IMR-90 (cell line): ENCODE results near the gene PPP1R13L.
A peak's percentile ranks its signal among the peaks of the same experiment; 100 is the strongest.

Experiments used
- CEBPB ChIP-seq: IDR thresholded peaks from 2 replicates; pipeline ENCODE4 v1.6.1; 2012; ENCODE audit warnings: low read depth, low read length, improper control_type of control experiment
- CHD1 ChIP-seq: IDR thresholded peaks from 2 replicates; pipeline ENCODE4 v1.6.1; 2012; ENCODE audit warnings: low read depth, low read length, improper control_type of control experiment
- CTCF ChIP-seq: conservative IDR thresholded peaks from 2 replicates; pipeline ENCODE4 v1.5.1; 2012; ENCODE audit warnings: mild to moderate bottlenecking, low read depth, low read length, improper control_type of control experiment
- MAFK ChIP-seq: IDR thresholded peaks from 2 replicates; pipeline ENCODE4 v1.6.1; 2012; ENCODE audit warnings: low read depth, low read length, improper control_type of control experiment
- MAZ ChIP-seq: IDR thresholded peaks from 2 replicates; pipeline ENCODE4 v1.6.1; 2012; ENCODE audit warnings: low read depth, mild to moderate bottlenecking, low read length, improper control_type of control experiment, moderate library complexity, borderline replicate concordance
- POLR2A ChIP-seq: IDR thresholded peaks from 2 replicates; pipeline ENCODE4 v1.6.1; 2012; ENCODE audit warnings: mild to moderate bottlenecking, low read depth, low read length
- RAD21 ChIP-seq: IDR thresholded peaks from 2 replicates; pipeline ENCODE4 v1.6.1; 2012; ENCODE audit warnings: low read length, improper control_type of control experiment
- RCOR1 ChIP-seq: IDR thresholded peaks from 2 replicates; pipeline ENCODE4 v1.6.1; 2012; ENCODE audit warnings: mild to moderate bottlenecking, low read length, improper control_type of control experiment; ENCODE audit not compliant: insufficient replicate concordance
- RFX5 ChIP-seq: IDR thresholded peaks from 2 replicates; pipeline ENCODE4 v1.8.0; 2012; ENCODE audit warnings: low read depth, mild to moderate bottlenecking, low read length, moderate library complexity
- SMC3 ChIP-seq: fragments of 150-350 bp; IDR thresholded peaks from 2 replicates; pipeline ENCODE4 v1.6.1; 2016; ENCODE audit warnings: low read depth, mild to moderate bottlenecking, antibody characterized with exemption, low read length, moderate library complexity
- USF2 ChIP-seq: fragments of 150-350 bp; IDR thresholded peaks from 2 replicates; pipeline ENCODE4 v1.6.1; 2017; ENCODE audit warnings: mild to moderate bottlenecking, antibody characterized with exemption, low read length, low read depth

- TF ChIP-seq POLR2A (no peak), RCOR1 (no peak), CHD1 (no peak), CTCF (no peak), CEBPB (peak; percentile 76), SMC3 (no peak), RAD21 (no peak), MAFK (no peak), USF2 (no peak), MAZ (no peak), RFX5 (no peak)
Observed at GRCh38 chr19:45348367-45349125, 56.3 kb downstream of the PPP1R13L start.
